ENCODE measurements around the gene DPH3. TPM values are rescaled to one million over a fixed set of nuclear protein-coding genes. Genes with fewer than 3 reads are reported as not detected.

DPH3 gene
- total and polyA plus RNA-seq, 7 donors: 23.5 to 108 (median 51.4) TPM

GRCh38 chr3:16309558-16309957 is 44.8 kb upstream of the DPH3 start:
- Histone ChIP-seq H3K4me1 (peaks cover 30% of the 10 kb centered on the region), H3K9me3 (no peaks in the 10 kb centered on the region), H3K27ac (peak overlapping the region; percentile 50), H3K27me3 (ENCODE audit: insufficient read depth in 3 of 3, low read length in 2 of 3) (no peaks in the 10 kb centered on the region), H3K4me3 (no peak overlapping the region), H3K36me3 (ENCODE audit: insufficient read depth in 1 of 2, low read depth in 1 of 2) (peaks cover 2 to 22% of the 10 kb centered on the region in 2 donors)
- peak in 1 of 4 donors; percentile 39 for ATAC-seq
- WGBS, 3 donors: 45 to 88% (median 88%) methylated on average over 1 to 2 of the region's 2 CpGs
- intact Hi-C loops (cut with DNase I): no loop called here
- no peak for TF ChIP-seq CTCF (IDR thresholded peaks at IDR 0.05)
- no peak for DNase-seq

- H3K27me3 ChIP-seq (ENCODE audit: insufficient read depth in 3 of 3, low read length in 2 of 3): no peaks in the 10 kb centered on the region
- no peak overlapping the region for H3K27ac ChIP-seq
- no peaks in the 10 kb centered on the region for H3K9me3 ChIP-seq
- DNase-seq: no peak
- TF ChIP-seq CTCF (IDR thresholded peaks at IDR 0.05): no peak
- H3K36me3 ChIP-seq (ENCODE audit: insufficient read depth in 1 of 2, low read depth in 1 of 2): peaks cover 5 to 27% of the 10 kb centered on the region in 2 donors
- peaks cover 26% of the 10 kb centered on the region for H3K4me1 ChIP-seq
- H3K4me3 ChIP-seq: no peak overlapping the region
- intact Hi-C loops (cut with DNase I): no loop called here
- 91 to 100% (median 95%) methylated on average over 1 of the region's 1 CpG for WGBS, 3 donors
- no peak for ATAC-seq
These were observed 44.0 kb upstream of the DPH3 start for GRCh38 chr3:16308727-16309126.

GRCh38 chr3:16307832-16308531 is 43.2 kb upstream of the DPH3 start:
- H3K4me1 ChIP-seq: peaks cover 21% of the 10 kb centered on the region
- no peak for DNase-seq

GRCh38 chr3:16305111-16305541 is 40.4 kb upstream of the DPH3 start:
- Histone ChIP-seq H3K9me3 (no peaks in the 10 kb centered on the region), H3K27me3 (ENCODE audit: insufficient read depth in 3 of 3, low read length in 2 of 3) (no peaks in the 10 kb centered on the region), H3K27ac (no peak overlapping the region), H3K4me3 (no peak overlapping the region), H3K36me3 (ENCODE audit: insufficient read depth in 1 of 2, low read depth in 1 of 2) (peaks cover 8 to 53% of the 10 kb centered on the region in 2 donors), H3K4me1 (peaks cover 4% of the 10 kb centered on the region)
- TF ChIP-seq CTCF (IDR thresholded peaks at IDR 0.05): no peak
- intact Hi-C loops (cut with DNase I): no loop called here
- ATAC-seq (peak in 1 of 4 donors; percentile 32), DNase-seq (no peak)
- 72 to 90% (median 74%) methylated on average over 7 of the region's 7 CpGs for WGBS, 3 donors

More at GRCh38 chr3:16307832-16308531, 43.2 kb upstream of the DPH3 start:
- Histone ChIP-seq H3K9me3 (no peaks in the 10 kb centered on the region), H3K36me3 (ENCODE audit: insufficient read depth in 1 of 2, low read depth in 1 of 2) (peaks cover 3 to 35% of the 10 kb centered on the region in 2 donors), H3K4me3 (no peak overlapping the region), H3K27me3 (ENCODE audit: insufficient read depth in 3 of 3, low read length in 2 of 3) (no peaks in the 10 kb centered on the region), H3K27ac (no peak overlapping the region)
- ATAC-seq: no peak
- intact Hi-C loops (cut with DNase I): no loop called here
- 80 to 86% (median 82%) methylated on average over 5 of the region's 5 CpGs for WGBS, 3 donors
- no peak for TF ChIP-seq CTCF (IDR thresholded peaks at IDR 0.05)

All from psoas muscle (tissue), 8 donors.